H1 (cell line): ENCODE data around the gene SAMD4A. TPM values are rescaled to one million over a fixed set of nuclear protein-coding genes. Genes with fewer than 3 reads are reported as not detected.

Source experiments
- CTCF ChIA-PET: fragments of 300-600 bp; sonication (Branson Sonifier 250); formaldehyde crosslinking; loops from one replicate; lab custom pipeline; 2021; ENCODE audit not compliant: partially characterized antibody; lab: Charles Lee
- POLR2A ChIA-PET: fragments of 300-600 bp; sonication (Branson Sonifier 250); formaldehyde crosslinking; loops from one replicate; lab custom pipeline; 2021; ENCODE audit warnings: inconsistent platforms; ENCODE audit not compliant: partially characterized antibody; lab: Charles Lee
- DNase-seq, 2 experiments: peaks; one replicate each; pipeline versions ENCODE4 v3.0.0 to v3.0.0-alpha.2; 2010 to 2022; ENCODE audit warnings: low spot score in 2 of 2, low read depth in 1 of 2, mixed read lengths in 1 of 2
- FAIRE-seq: peaks from 2 replicates; lab custom pipeline; 2011; peaks lifted over from hg19 to GRCh38; lab: Jason Lieb, UNC
- H2AFZ ChIP-seq: 2 replicates; pipeline ENCODE4 v1.8.1; 2012; ENCODE audit warnings: low read length, inconsistent platforms
- H2AK5ac ChIP-seq: 2 replicates; pipeline ENCODE4 v1.6.1; 2013; ENCODE audit warnings: low read depth, low read length
- H2BK120ac ChIP-seq: replicated peaks from 2 replicates; pipeline ENCODE3; 2013; ENCODE audit warnings: low read depth, low read length, inconsistent platforms
- H2BK12ac ChIP-seq: 2 replicates; pipeline ENCODE4 v1.6.1; 2013; ENCODE audit warnings: low read depth, low read length
- H2BK15ac ChIP-seq: 2 replicates; pipeline ENCODE4 v1.6.1; 2013; ENCODE audit warnings: low read length
- H2BK20ac ChIP-seq: 2 replicates; pipeline ENCODE4 v1.6.1; 2013; ENCODE audit warnings: low read length
- H2BK5ac ChIP-seq: 2 replicates; pipeline ENCODE4 v1.6.1; 2013; ENCODE audit warnings: low read depth, low read length
- H3K14ac ChIP-seq: 2 replicates; pipeline ENCODE4 v1.6.1; 2013; ENCODE audit warnings: inconsistent platforms; ENCODE audit not compliant: insufficient read length
- H3K18ac ChIP-seq: 2 replicates; pipeline ENCODE4 v1.6.1; 2013; ENCODE audit warnings: low read length; ENCODE audit errors: extremely low read depth
- H3K23ac ChIP-seq: 2 replicates; pipeline ENCODE4 v1.6.1; 2013; ENCODE audit warnings: inconsistent platforms; ENCODE audit not compliant: insufficient read length
- H3K23me2 ChIP-seq: 2 replicates; pipeline ENCODE4 v1.6.1; 2013; ENCODE audit warnings: low read depth, low read length
- H3K27ac ChIP-seq: 2 replicates; pipeline ENCODE4 v1.6.1; 2011; ENCODE audit warnings: low read depth, low read length, inconsistent platforms
- H3K27me3 ChIP-seq, 4 experiments: replicated peaks in 1 of 4; 1 replicate in 1 of 4; 2 replicates in 3 of 4; pipeline versions ENCODE4 v1.6.1 to v1.8.1; 2011 to 2013; ENCODE audit warnings: low read length in 3 of 4, mild to moderate bottlenecking in 3 of 4, inconsistent platforms in 2 of 4, mixed read lengths in 2 of 4, moderate library complexity in 1 of 4; ENCODE audit not compliant: control insufficient read depth in 3 of 4, insufficient read depth in 3 of 4; ENCODE audit errors: extremely low read depth in 1 of 4
- H3K36me3 ChIP-seq, 4 experiments: 2 replicates each; pipeline versions ENCODE4 v1.6.1 to v1.8.1; 2011 to 2013; ENCODE audit warnings: mild to moderate bottlenecking in 4 of 4, low read length in 3 of 4, moderate library complexity in 2 of 4, control low read depth in 1 of 4, inconsistent platforms in 1 of 4; ENCODE audit not compliant: insufficient read depth in 4 of 4, control insufficient read depth in 2 of 4
- H3K4ac ChIP-seq: replicated peaks from 2 replicates; pipeline ENCODE3; 2013; ENCODE audit warnings: low read length, low read depth, mixed read lengths, inconsistent platforms; ENCODE audit not compliant: insufficient read length
- H3K4me1 ChIP-seq, 4 experiments: replicated peaks in 1 of 4; 1 replicate in 1 of 4; 2 replicates in 3 of 4; pipeline versions ENCODE4 v1.6.1 to v1.8.1; 2011 to 2013; ENCODE audit warnings: low read length in 3 of 4, inconsistent platforms in 2 of 4, mixed read lengths in 1 of 4; ENCODE audit not compliant: insufficient read depth in 4 of 4, control insufficient read depth in 3 of 4
- H3K4me2 ChIP-seq, 2 experiments: 2 replicates each; pipeline versions ENCODE4 v1.6.1 to v1.8.1; 2011 to 2013; ENCODE audit warnings: low read depth in 2 of 2, low read length in 2 of 2, control low read depth in 1 of 2, inconsistent platforms in 1 of 2, mild to moderate bottlenecking in 1 of 2; ENCODE audit not compliant: insufficient read depth in 1 of 2
- H3K4me3 ChIP-seq, 4 experiments: fragments of 200-600, 300-600 bp in 1 of 4; sonication (generic), shearing (Covaris generic), sonication (Bioruptor Twin) in 1 of 4; 2 replicates each; pipeline versions ENCODE4 v1.5.1 to v1.8.1; 2011 to 2016; ENCODE audit warnings: low read length in 4 of 4, low read depth in 3 of 4, control low read depth in 2 of 4, inconsistent platforms in 2 of 4, mild to moderate bottlenecking in 2 of 4, mixed read lengths in 1 of 4, moderate library complexity in 1 of 4; ENCODE audit not compliant: insufficient read depth in 2 of 4; ENCODE audit errors: extremely low read depth in 1 of 4
- H3K56ac ChIP-seq: replicated peaks from 2 replicates; pipeline ENCODE3; 2013; ENCODE audit warnings: low read depth, mild to moderate bottlenecking, mixed read lengths, low read length, inconsistent platforms; ENCODE audit not compliant: insufficient read length
- H3K79me1 ChIP-seq: 2 replicates; pipeline ENCODE4 v1.6.1; 2013; ENCODE audit warnings: low read depth, low read length, control low read depth
- H3K79me2 ChIP-seq, 2 experiments: 2 replicates each; pipeline versions ENCODE4 v1.6.1 to v1.8.1; 2012 to 2013; ENCODE audit warnings: low read length in 2 of 2, mild to moderate bottlenecking in 2 of 2, inconsistent platforms in 1 of 2; ENCODE audit not compliant: insufficient read depth in 2 of 2, control insufficient read depth in 1 of 2
- H3K9ac ChIP-seq, 4 experiments: replicated peaks in 1 of 4; 1 replicate in 1 of 4; 2 replicates in 3 of 4; pipeline versions ENCODE4 v1.6.1 to v1.8.1; 2011 to 2013; ENCODE audit warnings: low read depth in 3 of 4, low read length in 3 of 4, control low read depth in 2 of 4, mild to moderate bottlenecking in 2 of 4, moderate library complexity in 2 of 4, inconsistent platforms in 1 of 4; ENCODE audit errors: extremely low read depth in 1 of 4
- H3K9me3 ChIP-seq, 2 experiments: 2 replicates each; pipeline versions ENCODE4 v1.6.1 to v1.8.1; 2012 to 2013; ENCODE audit warnings: mild to moderate bottlenecking in 2 of 2, moderate library complexity in 2 of 2, control low read depth in 1 of 2, inconsistent platforms in 1 of 2, low read depth in 1 of 2, low read length in 1 of 2, mixed read lengths in 1 of 2; ENCODE audit not compliant: insufficient read depth in 2 of 2
- H4K20me1 ChIP-seq, 2 experiments: replicated peaks in 1 of 2; 2 replicates each; pipeline versions ENCODE3 to v1.8.1; 2011 to 2013; ENCODE audit warnings: inconsistent platforms in 2 of 2, low read length in 2 of 2, mild to moderate bottlenecking in 1 of 2; ENCODE audit not compliant: insufficient read depth in 2 of 2, control insufficient read depth in 1 of 2
- H4K5ac ChIP-seq: 2 replicates; pipeline ENCODE4 v1.6.1; 2013; ENCODE audit warnings: low read length, low read depth, mixed read lengths, inconsistent platforms; ENCODE audit not compliant: insufficient read length
- H4K8ac ChIP-seq: 2 replicates; pipeline ENCODE4 v1.8.0; 2013; ENCODE audit warnings: mild to moderate bottlenecking, moderate library complexity, low read length, inconsistent platforms; ENCODE audit not compliant: insufficient read depth; ENCODE audit errors: extremely low read depth
- H4K91ac ChIP-seq: replicated peaks from 2 replicates; pipeline ENCODE3; 2013; ENCODE audit warnings: low read length, mixed read lengths, inconsistent platforms; ENCODE audit not compliant: insufficient read length
- BACH1 ChIP-seq: IDR thresholded peaks from 2 replicates; pipeline ENCODE4 v1.6.1; 2012; ENCODE audit warnings: low read length, improper control_type of control experiment
- CBX8 ChIP-seq: fragments of 300-800, 300-1000 bp; sonication (generic); IDR thresholded peaks from 2 replicates; pipeline ENCODE4 v1.7.1; 2016; ENCODE audit warnings: low read depth, low read length, borderline replicate concordance
- CEBPB ChIP-seq: IDR thresholded peaks from 2 replicates; pipeline ENCODE4 v1.6.1; 2012; ENCODE audit warnings: low read depth, low read length
- CHD1 ChIP-seq: IDR thresholded peaks from 2 replicates; pipeline ENCODE4 v1.6.1; 2012; ENCODE audit warnings: low read depth, low read length, improper control_type of control experiment
- CTBP2 ChIP-seq: IDR thresholded peaks from 2 replicates; pipeline ENCODE4 v1.7.0; 2011; ENCODE audit warnings: borderline replicate concordance, mild to moderate bottlenecking, moderate library complexity, mixed read lengths, low read length; ENCODE audit not compliant: insufficient read depth, insufficient read length
- GABPA ChIP-seq: IDR thresholded peaks from 2 replicates; pipeline ENCODE4 v1.6.1; 2011; ENCODE audit warnings: mild to moderate bottlenecking, low read length, moderate library complexity, borderline replicate concordance; ENCODE audit not compliant: insufficient read depth
- POU5F1 ChIP-seq: IDR thresholded peaks from 2 replicates; pipeline ENCODE4 v1.6.1; 2011; ENCODE audit warnings: low read depth, mild to moderate bottlenecking, low read length, moderate library complexity
- SRF ChIP-seq: IDR thresholded peaks from 2 replicates; pipeline ENCODE4 v1.6.1; 2011; ENCODE audit warnings: mild to moderate bottlenecking, low read depth, low read length, moderate library complexity
- TAF1 ChIP-seq: IDR thresholded peaks from 2 replicates; pipeline ENCODE4 v1.6.1; 2011; ENCODE audit warnings: mild to moderate bottlenecking, low read depth, low read length
- TBP ChIP-seq: IDR thresholded peaks from 2 replicates; pipeline ENCODE4 v1.6.1; 2011; ENCODE audit warnings: low read depth, low read length, improper control_type of control experiment
- ZNF274 ChIP-seq: IDR thresholded peaks from 2 replicates; pipeline ENCODE4 v1.7.0; 2012; ENCODE audit warnings: low read length, borderline replicate concordance; ENCODE audit errors: extremely low read depth
- WGBS, 2 experiments: shearing (Covaris generic) in 1 of 2; methylation state at CpG; one replicate each; pipeline versions ENCODE4 v1.1.6 to v1.1.7; 2013 to 2015; ENCODE audit warnings: low lambda C conversion rate in 2 of 2, mixed read lengths in 2 of 2, inconsistent platforms in 1 of 2, low coverage in 1 of 2, missing lambda C conversion rate in 1 of 2; ENCODE audit not compliant: insufficient replicate concordance in 2 of 2, insufficient coverage in 1 of 2, insufficient read length in 1 of 2; ENCODE audit errors: extremely low coverage in 1 of 2, missing lambda C conversion rate in 1 of 2; 5-methylcytosine and 5-hydroxymethylcytosine counted together
- polyA plus RNA-seq, 7 experiments: library from polyadenylated mRNA; depleted of rRNA in 3 of 7; stranded (reverse) in 5 of 7; unstranded in 2 of 7; fragments of >200 nt in 5 of 7; fragments of 200-250 nt in 2 of 7; gene quantifications; 1 replicate in 5 of 7; 2 replicates in 1 of 7; 4 replicates in 1 of 7; pipeline versions ENCODE4 v1.2.1 to v1.2.3, GENCODE V29; 2011 to 2013; ENCODE audit warnings: missing spikeins in 2 of 7, mixed read lengths in 2 of 7
- total RNA-seq: library from RNA; stranded (reverse); fragmentation: NEBNext Ultra II Directional; extraction: Animal tissue kit (Norgen Biotek cat#: 25700); gene quantifications from 2 replicates; pipeline ENCODE4 v1.2.1, GENCODE V29; 2021
- TF ChIP-seq, protein P1 (sequence below): IDR thresholded peaks from 2 replicates; pipeline ENCODE4 v1.6.1; 2012; ENCODE audit warnings: low read length, inconsistent platforms
- TF ChIP-seq, protein P2 (sequence below): IDR thresholded peaks from 2 replicates; pipeline ENCODE4 v1.6.1; 2012; ENCODE audit warnings: inconsistent platforms

The SAMD4A gene
- total and polyA plus RNA-seq, 2 of the 8 experiments (the other 6 are each of a cell fraction or from before 2014, with no cell fraction given), result 2.4 to 12.3 TPM

DNA sequence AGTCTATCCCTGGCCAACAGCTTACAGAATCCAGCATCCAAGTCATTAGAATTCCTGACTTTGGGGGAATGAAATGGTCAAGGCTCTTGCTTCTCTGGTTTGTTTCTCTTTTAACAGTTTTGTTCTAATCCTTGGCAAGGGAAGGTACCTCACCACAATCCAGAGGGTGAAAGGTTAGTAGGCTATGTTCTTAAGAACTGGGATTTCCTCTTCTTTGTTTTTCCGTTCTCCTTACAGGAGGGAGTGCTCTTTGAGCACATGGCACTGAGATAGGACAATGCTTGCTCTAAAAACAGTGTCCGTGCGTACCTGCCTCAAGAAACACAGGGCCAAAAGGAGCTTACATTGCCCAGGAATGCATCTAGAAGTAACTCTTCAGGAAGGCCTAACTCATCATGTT is 179.1 kb downstream of the SAMD4A start:
- Histone ChIP-seq H3K4me1 (no peaks in the 10 kb centered on the region), H2BK120ac (no peak overlapping the region), H3K36me3 (no peaks in the 10 kb centered on the region; a peak in 1 of 8 replicates), H3K79me2 (no peaks in the 10 kb centered on the region), H2BK12ac (no peak overlapping the region), H3K23me2 (no peaks in the 10 kb centered on the region), H4K20me1 (peaks cover 0 to 2% of the 10 kb centered on the region in 2 experiments), H4K8ac (no peak overlapping the region), H2AK5ac (no peak overlapping the region), H4K91ac (no peak overlapping the region), H3K9ac (no peak overlapping the region), H3K18ac (no peak overlapping the region), H3K56ac (no peak overlapping the region), H3K4me3 (no peak overlapping the region), H2BK5ac (no peak overlapping the region), H2AFZ (no peak overlapping the region), H4K5ac (no peak overlapping the region), H3K27ac (no peak overlapping the region), H3K27me3 (no peaks in the 10 kb centered on the region), H3K4me2 (no peak overlapping the region), H3K79me1 (no peaks in the 10 kb centered on the region; the same call in 1 of the 2 replicates), H2BK20ac (no peak overlapping the region), H3K9me3 (no peaks in the 10 kb centered on the region), H2BK15ac (no peak overlapping the region), H3K4ac (no peak overlapping the region), H3K23ac (no peak overlapping the region), H3K14ac (no peak overlapping the region)
- DNase-seq (no peak), FAIRE-seq (no peak)
- 90% methylated on average over 3 of the region's 3 CpGs; no CpG with 5 or more reads in 1 of the 2 experiments for WGBS, 2 experiments
- ChIA-PET CTCF (interaction anchor here (0.8 to 1.7 kb wide), 5 partner anchors 8 to 172 kb away, joined by 3 to 8 read pairs (median 3); no protein-coding TSS in a partner anchor), POLR2A (interaction anchor here (1.1 kb wide), 1 partner anchor 19 kb away, joined by 3 read pairs; no protein-coding TSS in a partner anchor)
- TF ChIP-seq, protein P1, sequence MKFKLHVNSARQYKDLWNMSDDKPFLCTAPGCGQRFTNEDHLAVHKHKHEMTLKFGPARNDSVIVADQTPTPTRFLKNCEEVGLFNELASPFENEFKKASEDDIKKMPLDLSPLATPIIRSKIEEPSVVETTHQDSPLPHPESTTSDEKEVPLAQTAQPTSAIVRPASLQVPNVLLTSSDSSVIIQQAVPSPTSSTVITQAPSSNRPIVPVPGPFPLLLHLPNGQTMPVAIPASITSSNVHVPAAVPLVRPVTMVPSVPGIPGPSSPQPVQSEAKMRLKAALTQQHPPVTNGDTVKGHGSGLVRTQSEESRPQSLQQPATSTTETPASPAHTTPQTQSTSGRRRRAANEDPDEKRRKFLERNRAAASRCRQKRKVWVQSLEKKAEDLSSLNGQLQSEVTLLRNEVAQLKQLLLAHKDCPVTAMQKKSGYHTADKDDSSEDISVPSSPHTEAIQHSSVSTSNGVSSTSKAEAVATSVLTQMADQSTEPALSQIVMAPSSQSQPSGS, result no peak
- TF ChIP-seq POU5F1, result no peak
- no peak for TF ChIP-seq CEBPB
- TF ChIP-seq ZNF274, result no peak
- no peak for TF ChIP-seq SRF
- TF ChIP-seq CTBP2, result no peak
- TF ChIP-seq CBX8, result no peak
- TF ChIP-seq, protein P2, sequence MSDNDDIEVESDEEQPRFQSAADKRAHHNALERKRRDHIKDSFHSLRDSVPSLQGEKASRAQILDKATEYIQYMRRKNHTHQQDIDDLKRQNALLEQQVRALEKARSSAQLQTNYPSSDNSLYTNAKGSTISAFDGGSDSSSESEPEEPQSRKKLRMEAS, result no peak
- no peak for TF ChIP-seq BACH1
- no peak for TF ChIP-seq GABPA
- no peak for TF ChIP-seq CHD1
- TF ChIP-seq TBP, result no peak
- no peak for TF ChIP-seq TAF1
